Measurements from ENCODE around the gene MGAT5.

DNA sequence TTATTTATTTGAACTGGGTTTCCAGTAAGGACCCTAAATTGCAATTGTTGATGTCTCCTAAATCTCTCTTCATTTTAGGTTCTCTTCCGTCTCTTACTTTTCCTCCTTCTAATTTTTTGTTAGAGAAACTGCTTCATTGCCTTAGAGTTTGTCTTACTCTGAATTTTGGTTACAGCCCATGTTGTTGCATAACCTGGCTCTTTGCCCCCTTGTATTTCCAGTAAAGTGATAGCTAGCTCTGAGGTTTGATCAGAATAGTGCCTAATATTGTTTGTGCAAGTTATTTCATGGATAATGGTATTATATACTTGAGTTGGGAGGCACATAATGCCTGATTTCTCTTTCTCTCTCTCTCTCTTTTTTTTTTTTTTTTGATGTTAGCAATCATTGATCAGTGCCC lies 71.8 kb downstream of the MGAT5 start:
- TF ChIP-seq CTCF (IDR thresholded peaks at IDR 0.05) (no peak), POLR2A (IDR thresholded peaks at IDR 0.05) (no peak)

Measured in uterus (tissue), 2 donors.